Thyroid gland (tissue), 4 donors: ENCODE data around the gene NGDN. TPM values are rescaled to one million over a fixed set of nuclear protein-coding genes. Genes with fewer than 3 reads are reported as not detected.

Experiments used
- DNase-seq, 2 donors: peaks; one replicate each; pipeline ENCODE4 v3.0.0-alpha.2; 2019
- H3K27ac ChIP-seq, 3 donors: fragments of 200-600 bp; sonication (generic); 1 replicate in 2 of 3; 2 replicates in 1 of 3; pipeline ENCODE4 v1.5.1; 2016 to 2019; ENCODE audit warnings: mild to moderate bottlenecking in 1 of 3, moderate library complexity in 1 of 3
- H3K27me3 ChIP-seq: fragments of 200-600 bp; sonication (generic); one replicate; pipeline ENCODE4 v1.5.1; 2019
- H3K36me3 ChIP-seq, 2 donors: fragments of 200-600 bp; sonication (generic); one replicate each; pipeline ENCODE4 v1.5.1; 2016 to 2019
- H3K4me1 ChIP-seq, 2 donors: fragments of 200-600 bp; sonication (generic); one replicate each; pipeline ENCODE4 v1.5.1; 2017 to 2019
- H3K4me3 ChIP-seq, 3 donors: fragments of 200-600 bp; sonication (generic); replicated peaks in 1 of 3; 1 replicate in 2 of 3; 2 replicates in 1 of 3; pipeline ENCODE4 v1.5.1; 2016; ENCODE audit warnings: mild to moderate bottlenecking in 1 of 3
- H3K9me3 ChIP-seq: fragments of 200-600 bp; sonication (generic); one replicate; pipeline ENCODE4 v1.5.1; 2017
- POLR2A ChIP-seq, 2 donors: fragments of 450-650 bp; IDR thresholded peaks; one replicate each; pipeline ENCODE4 v1.6.1; 2017; ENCODE audit warnings: antibody characterized with exemption in 2 of 2, mild to moderate bottlenecking in 2 of 2, moderate library complexity in 1 of 2
- WGBS, 2 donors: methylation state at CpG; one replicate each; pipeline ENCODE4 v1.1.5; 2017; 5-methylcytosine and 5-hydroxymethylcytosine counted together
- intact Hi-C: fragments of 100-400 bp; cut with DNase I; formaldehyde crosslinking; loops from one replicate; pipeline ENCODE4 v1.15.1; 2023
- total RNA-seq, 4 donors: library from RNA; depleted of rRNA; stranded (reverse); fragments of >200 nt; gene quantifications; one replicate each; pipeline ENCODE4 v1.2.3, GENCODE V29; 2016
- TF ChIP-seq, protein P1 (sequence below), 6 experiments: fragments of 200-600 bp in 3 of 6; fragments of 450-650 bp in 3 of 6; sonication (generic) in 3 of 6; IDR thresholded peaks; one replicate each; pipeline ENCODE4 v1.5.1; 2016 to 2019; ENCODE audit warnings: antibody characterized with exemption in 6 of 6, mild to moderate bottlenecking in 2 of 6, inconsistent platforms in 1 of 6, moderate library complexity in 1 of 6

Gene NGDN
- total RNA-seq, 4 donors from 2014 or later: 31.3 to 51.1 (median 39.7) TPM

DNA sequence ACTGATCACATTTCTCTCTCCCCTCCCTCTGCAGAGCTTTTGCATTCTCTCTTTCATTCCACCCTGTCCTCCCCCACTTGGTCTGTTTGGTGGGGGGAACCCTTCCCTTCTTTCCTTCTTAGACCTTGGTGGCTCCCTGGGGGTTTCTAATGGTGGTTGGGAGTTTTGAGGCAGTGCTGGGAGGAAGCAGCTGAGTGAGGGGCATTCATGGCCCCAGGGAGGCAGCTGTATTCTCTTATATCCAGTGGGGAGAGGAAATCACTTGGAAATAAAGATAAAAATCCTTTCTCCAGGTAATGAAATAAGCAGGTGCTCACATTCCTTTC is 13.3 kb downstream of the NGDN start:
- Histone ChIP-seq H3K4me3 (no peak overlapping the region), H3K27ac (no peak overlapping the region), H3K4me1 (no peaks in the 10 kb centered on the region), H3K27me3 (no peaks in the 10 kb centered on the region), H3K36me3 (peaks cover 2 to 7% of the 10 kb centered on the region in 2 donors), H3K9me3 (no peaks in the 10 kb centered on the region)
- intact Hi-C loops: no loop called here
- DNase-seq: no peak
- TF ChIP-seq, protein P1, sequence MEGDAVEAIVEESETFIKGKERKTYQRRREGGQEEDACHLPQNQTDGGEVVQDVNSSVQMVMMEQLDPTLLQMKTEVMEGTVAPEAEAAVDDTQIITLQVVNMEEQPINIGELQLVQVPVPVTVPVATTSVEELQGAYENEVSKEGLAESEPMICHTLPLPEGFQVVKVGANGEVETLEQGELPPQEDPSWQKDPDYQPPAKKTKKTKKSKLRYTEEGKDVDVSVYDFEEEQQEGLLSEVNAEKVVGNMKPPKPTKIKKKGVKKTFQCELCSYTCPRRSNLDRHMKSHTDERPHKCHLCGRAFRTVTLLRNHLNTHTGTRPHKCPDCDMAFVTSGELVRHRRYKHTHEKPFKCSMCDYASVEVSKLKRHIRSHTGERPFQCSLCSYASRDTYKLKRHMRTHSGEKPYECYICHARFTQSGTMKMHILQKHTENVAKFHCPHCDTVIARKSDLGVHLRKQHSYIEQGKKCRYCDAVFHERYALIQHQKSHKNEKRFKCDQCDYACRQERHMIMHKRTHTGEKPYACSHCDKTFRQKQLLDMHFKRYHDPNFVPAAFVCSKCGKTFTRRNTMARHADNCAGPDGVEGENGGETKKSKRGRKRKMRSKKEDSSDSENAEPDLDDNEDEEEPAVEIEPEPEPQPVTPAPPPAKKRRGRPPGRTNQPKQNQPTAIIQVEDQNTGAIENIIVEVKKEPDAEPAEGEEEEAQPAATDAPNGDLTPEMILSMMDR (IDR thresholded peaks at IDR 0.05): no peak
- no peak for TF ChIP-seq POLR2A (IDR thresholded peaks at IDR 0.05)

DNA sequence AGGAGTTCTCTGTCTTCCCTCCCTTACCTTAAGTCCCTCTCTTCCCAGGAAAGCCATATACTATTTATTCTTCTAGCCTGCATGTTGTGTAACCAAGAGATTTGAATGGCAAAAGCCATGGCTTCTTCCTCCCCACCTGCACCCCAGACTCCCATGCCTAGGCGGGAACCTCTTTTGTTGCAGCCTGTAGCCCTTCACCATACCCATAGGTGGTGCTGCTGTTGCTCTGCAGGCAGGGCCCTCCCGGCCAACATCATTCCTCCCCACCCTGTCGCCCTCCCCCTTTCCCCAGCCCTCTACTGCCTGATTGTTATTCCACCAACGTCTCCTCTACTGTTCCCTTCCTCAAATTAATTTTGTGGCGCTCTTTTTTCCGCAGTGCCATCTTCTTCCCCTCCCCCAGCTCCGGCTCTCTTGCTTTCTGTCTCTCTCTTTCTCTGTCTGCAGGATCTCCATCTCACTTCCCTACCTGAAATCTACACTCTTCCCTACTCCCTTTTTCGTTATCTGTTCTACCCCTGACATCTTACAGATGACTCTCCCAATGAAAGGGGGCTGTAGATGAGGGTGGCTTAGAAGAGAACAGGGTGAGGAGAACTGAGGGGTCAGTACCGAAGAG is 13.8 kb downstream of the NGDN start:
- H3K36me3 ChIP-seq: peaks cover 0 to 6% of the 10 kb centered on the region in 2 donors
- intact Hi-C loops: no loop called here
- DNase-seq: no peak

DNA sequence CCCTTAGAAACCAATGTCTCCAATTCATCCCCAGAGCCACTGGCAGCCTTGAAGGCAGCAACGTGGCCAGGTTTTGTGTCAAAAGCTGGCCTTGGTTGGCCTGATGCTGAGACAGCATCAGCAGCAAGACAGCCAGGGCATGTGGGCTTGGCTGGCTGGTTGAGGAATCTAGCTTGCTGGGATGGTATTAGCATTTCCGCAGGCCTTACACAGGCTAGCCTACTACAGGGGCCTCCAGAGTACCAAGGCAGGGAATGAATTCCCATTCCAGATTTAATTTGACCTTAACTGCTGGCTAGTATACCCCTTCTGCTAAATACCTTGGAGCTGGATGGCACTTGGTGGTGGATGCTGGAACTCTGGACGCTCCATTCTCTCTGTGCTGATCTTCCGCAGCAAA is 15.8 kb downstream of the NGDN start:
- Histone ChIP-seq H3K27ac (no peak overlapping the region), H3K9me3 (no peaks in the 10 kb centered on the region), H3K27me3 (no peaks in the 10 kb centered on the region), H3K4me3 (no peak overlapping the region), H3K36me3 (peaks cover 0 to 3% of the 10 kb centered on the region in 2 donors), H3K4me1 (no peaks in the 10 kb centered on the region)
- DNase-seq: no peak
- no peak for TF ChIP-seq POLR2A (IDR thresholded peaks at IDR 0.05)
- TF ChIP-seq, protein P1 (IDR thresholded peaks at IDR 0.05): no peak
- intact Hi-C loops: no loop called here
- WGBS, 2 donors: 87 to 88% methylated on average over 4 of the region's 4 CpGs

More for the DNA sequence above, 13.8 kb downstream of the NGDN start:
- Histone ChIP-seq H3K4me3 (no peak overlapping the region), H3K27ac (no peak overlapping the region), H3K4me1 (no peaks in the 10 kb centered on the region), H3K9me3 (no peaks in the 10 kb centered on the region), H3K27me3 (no peaks in the 10 kb centered on the region)
- TF ChIP-seq, protein P1 (IDR thresholded peaks at IDR 0.05): no peak
- no peak for TF ChIP-seq POLR2A (IDR thresholded peaks at IDR 0.05)
- 52 to 55% methylated on average over 9 of the region's 9 CpGs for WGBS, 2 donors

DNA sequence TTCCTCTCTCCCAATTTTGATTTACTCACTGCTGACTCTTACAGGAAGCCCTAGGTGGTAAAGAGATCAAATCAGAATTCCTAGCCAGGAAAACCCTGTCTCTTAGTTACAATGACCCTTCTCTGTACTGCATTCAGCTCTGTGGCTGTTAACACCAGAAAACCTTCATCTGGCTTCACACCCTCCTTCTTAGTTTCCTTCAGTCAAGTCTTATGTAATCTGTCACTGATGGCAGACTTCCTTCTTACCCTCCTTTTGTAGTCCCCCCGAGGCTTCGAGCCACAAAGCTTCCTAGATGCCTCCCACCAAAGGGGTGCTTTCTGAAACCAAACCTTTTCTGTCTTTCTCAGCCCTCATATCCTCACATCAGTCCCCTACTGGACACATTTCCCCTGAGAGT is 16.5 kb downstream of the NGDN start:
- TF ChIP-seq, protein P1 (IDR thresholded peaks at IDR 0.05): no peak
- no peak for TF ChIP-seq POLR2A (IDR thresholded peaks at IDR 0.05)
- intact Hi-C loops: no loop called here
- DNase-seq: no peak
- no peaks in the 10 kb centered on the region for H3K36me3 ChIP-seq
- WGBS, 2 donors: 72 to 83% methylated on average over 2 of the region's 2 CpGs
- no peak overlapping the region for H3K4me3 ChIP-seq
- no peaks in the 10 kb centered on the region for H3K9me3 ChIP-seq
- no peak overlapping the region for H3K27ac ChIP-seq
- no peaks in the 10 kb centered on the region for H3K27me3 ChIP-seq
- no peaks in the 10 kb centered on the region for H3K4me1 ChIP-seq

DNA sequence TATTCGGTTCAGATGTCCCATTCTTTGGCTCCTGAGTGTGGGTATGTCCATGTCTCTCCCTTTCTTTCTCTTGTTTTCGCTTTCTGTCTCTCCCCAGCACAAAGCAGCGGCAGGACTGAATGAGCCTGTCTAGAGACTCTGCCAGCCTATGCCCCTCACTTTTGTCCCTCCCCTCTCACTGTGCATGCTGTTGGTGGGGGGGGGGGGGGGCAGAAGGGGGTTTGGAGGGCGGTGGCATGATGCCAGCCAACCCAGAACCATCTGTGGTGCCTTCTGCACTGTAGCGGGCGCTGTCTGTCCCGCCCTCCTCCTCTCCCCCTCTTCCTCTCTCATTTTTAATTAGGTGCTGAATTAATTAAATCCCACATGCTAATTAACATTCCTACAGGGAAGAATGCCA is 17.7 kb downstream of the NGDN start:
- TF ChIP-seq, protein P1 (IDR thresholded peaks at IDR 0.05): no peak
- no peak for TF ChIP-seq POLR2A (IDR thresholded peaks at IDR 0.05)
- DNase-seq: no peak
- WGBS, 2 donors: 94 to 95% methylated on average over 7 of the region's 7 CpGs
- H3K27ac ChIP-seq: no peak overlapping the region
- no peaks in the 10 kb centered on the region for H3K9me3 ChIP-seq
- H3K36me3 ChIP-seq: no peaks in the 10 kb centered on the region
- no peaks in the 10 kb centered on the region for H3K27me3 ChIP-seq
- no peak overlapping the region for H3K4me3 ChIP-seq
- H3K4me1 ChIP-seq: no peaks in the 10 kb centered on the region
- intact Hi-C loops: no loop called here
